Subcutaneous abdominal adipose tissue (tissue), 5 donors: ENCODE measurements around the gene DNAJB11.
"Not testable (repeated sequence)": the region's sequence is repeated elsewhere in the genome, so short reads cannot be mapped to it uniquely, and the experiment has no call there.

ENCODE experiments used
- H3K27ac ChIP-seq: one replicate; pipeline ENCODE4 v1.7.0; 2013; ENCODE audit warnings: low read depth, mild to moderate bottlenecking, inconsistent platforms, low read length, moderate library complexity
- H3K27me3 ChIP-seq, 5 donors: one replicate each; pipeline ENCODE4 v1.7.0; 2013; ENCODE audit warnings: low read length in 5 of 5, inconsistent platforms in 1 of 5; ENCODE audit not compliant: control insufficient read depth in 5 of 5, insufficient read depth in 4 of 5
- H3K36me3 ChIP-seq, 5 donors: one replicate each; pipeline ENCODE4 v1.7.0; 2013; ENCODE audit warnings: low read length in 5 of 5; ENCODE audit not compliant: control insufficient read depth in 5 of 5, insufficient read depth in 5 of 5
- H3K4me1 ChIP-seq, 5 donors: one replicate each; pipeline ENCODE4 v1.7.0; 2013; ENCODE audit warnings: low read length in 5 of 5, mild to moderate bottlenecking in 3 of 5, moderate library complexity in 1 of 5; ENCODE audit not compliant: control insufficient read depth in 5 of 5, insufficient read depth in 5 of 5
- H3K4me3 ChIP-seq, 5 donors: one replicate each; pipeline ENCODE4 v1.7.0; 2013; ENCODE audit warnings: low read length in 5 of 5, low read depth in 1 of 5
- H3K9ac ChIP-seq, 5 donors: one replicate each; pipeline ENCODE4 v1.7.0; 2013; ENCODE audit warnings: low read length in 5 of 5, mild to moderate bottlenecking in 4 of 5, moderate library complexity in 3 of 5
- H3K9me3 ChIP-seq, 5 donors: one replicate each; pipeline ENCODE4 v1.7.0; 2013; ENCODE audit warnings: low read length in 5 of 5; ENCODE audit not compliant: control insufficient read depth in 5 of 5
- donor health status: healthy.
- donor health status: healthy.
- donor health status: healthy.
- donor health status: healthy.
- donor health status: healthy.

The DNAJB11 gene

DNA sequence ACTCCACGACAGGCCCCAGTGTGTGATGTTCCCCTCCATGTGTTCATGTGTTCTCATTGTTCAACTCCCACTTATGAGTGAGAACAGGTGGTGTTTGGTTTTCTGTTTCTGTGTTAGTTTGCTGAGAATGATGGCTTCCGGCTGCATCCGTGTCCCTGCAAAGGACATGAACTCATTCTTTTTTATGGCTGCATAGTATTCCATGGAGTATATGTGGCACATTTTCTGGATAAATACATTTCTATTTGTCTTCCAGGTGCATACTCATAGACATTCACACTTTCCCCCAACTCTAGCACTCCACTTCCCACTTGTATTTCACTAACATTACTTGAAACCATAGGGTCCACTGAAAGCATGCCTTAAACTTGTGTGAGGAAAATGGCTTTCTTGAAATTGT lies 38.8 kb upstream of the DNAJB11 start:
- not testable (repeated sequence) for H3K9me3 ChIP-seq, H3K27ac ChIP-seq, H3K36me3 ChIP-seq, H3K4me1 ChIP-seq, H3K4me3 ChIP-seq, H3K27me3 ChIP-seq, H3K9ac ChIP-seq

DNA sequence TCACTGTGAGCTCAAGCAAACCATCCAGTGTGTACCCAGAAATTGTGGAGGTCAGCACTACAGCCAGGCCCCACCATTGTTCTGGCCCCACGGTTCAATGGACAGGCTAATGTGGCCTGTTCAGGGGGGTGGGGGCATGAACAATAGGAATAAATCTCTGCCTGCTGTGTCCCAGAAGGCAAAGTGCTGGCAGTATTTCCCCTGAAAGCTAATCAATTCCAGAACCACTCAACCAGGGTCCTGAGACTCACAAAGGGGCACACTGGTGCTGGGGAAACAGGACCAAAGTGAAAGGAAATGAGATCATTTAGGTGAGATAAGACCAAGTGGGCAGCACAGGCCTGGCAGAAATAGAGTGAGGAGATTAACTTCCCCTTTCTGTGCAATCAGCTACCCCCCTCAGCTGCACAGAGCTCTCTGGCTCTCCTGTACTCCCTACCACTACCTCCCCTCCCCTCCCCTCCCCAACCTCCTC lies 37.9 kb upstream of the DNAJB11 start:
- no peak overlapping the region for H3K4me3 ChIP-seq
- H3K27me3 ChIP-seq, result no peaks in the 10 kb centered on the region
- peaks cover 0 to 9% (median 1%) of the 10 kb centered on the region in 5 donors for H3K4me1 ChIP-seq
- H3K36me3 ChIP-seq, result no peaks in the 10 kb centered on the region
- H3K9ac ChIP-seq, result no peak overlapping the region
- no peaks in the 10 kb centered on the region for H3K9me3 ChIP-seq
- H3K27ac ChIP-seq, result no peak overlapping the region

GRCh38 chr3:186534113-186534669 lies 36.3 kb upstream of the DNAJB11 start:
- peaks cover 0 to 9% (median under 1%) of the 10 kb centered on the region in 5 donors for H3K4me1 ChIP-seq
- H3K27ac ChIP-seq, result no peak overlapping the region
- no peaks in the 10 kb centered on the region for H3K9me3 ChIP-seq
- H3K27me3 ChIP-seq, result no peaks in the 10 kb centered on the region
- no peak overlapping the region for H3K4me3 ChIP-seq
- H3K9ac ChIP-seq, result no peak overlapping the region
- peaks cover 0 to 9% (median 6%) of the 10 kb centered on the region in 5 donors for H3K36me3 ChIP-seq

GRCh38 chr3:186536883-186537844 lies 33.4 kb upstream of the DNAJB11 start:
- Histone ChIP-seq H3K27ac (no peak overlapping the region), H3K9me3 (no peaks in the 10 kb centered on the region), H3K36me3 (peaks cover 0 to 9% (median 6%) of the 10 kb centered on the region in 5 donors), H3K27me3 (no peaks in the 10 kb centered on the region), H3K4me3 (no peak overlapping the region), H3K9ac (no peak overlapping the region), H3K4me1 (peaks cover 0 to 12% (median 2%) of the 10 kb centered on the region in 5 donors)

- Histone ChIP-seq H3K27me3 (no peaks in the 10 kb centered on the region), H3K36me3 (peaks cover 0 to 12% (median 6%) of the 10 kb centered on the region in 5 donors), H3K9me3 (no peaks in the 10 kb centered on the region), H3K4me3 (no peak overlapping the region), H3K9ac (no peak overlapping the region), H3K4me1 (peaks cover 0 to 12% (median 2%) of the 10 kb centered on the region in 5 donors), H3K27ac (no peak overlapping the region)
Measured at GRCh38 chr3:186538779-186539178, 31.7 kb upstream of the DNAJB11 start.

DNA sequence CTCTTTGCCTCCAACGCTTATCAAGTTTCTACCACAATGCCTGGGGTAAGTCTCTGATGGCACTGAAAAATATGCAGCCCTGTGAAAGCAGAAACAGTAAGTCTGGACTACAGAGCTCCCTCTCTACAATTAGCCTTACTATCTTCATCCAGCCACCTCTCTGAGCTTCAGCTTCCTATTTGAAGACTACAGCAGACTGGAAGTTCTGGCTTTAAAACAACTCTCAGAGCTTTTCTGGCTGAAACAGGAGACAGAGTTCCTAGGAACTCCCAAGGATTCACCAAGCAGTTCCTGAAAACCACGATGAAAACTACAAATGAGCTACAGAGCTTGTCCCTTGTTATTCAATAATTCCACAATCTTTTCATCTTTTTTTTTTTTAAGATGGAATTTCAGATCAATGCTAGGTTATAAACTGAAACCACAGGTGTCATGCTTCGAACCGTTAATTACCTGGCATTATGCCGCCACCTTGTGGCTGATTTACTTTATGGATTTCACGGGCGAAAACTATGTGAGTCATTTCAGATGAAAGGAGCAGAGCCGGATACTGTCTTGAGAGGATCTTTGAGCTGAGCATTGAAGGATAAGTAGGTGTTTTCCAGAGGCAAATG lies 30.2 kb upstream of the DNAJB11 start:
- Histone ChIP-seq H3K4me1 (peaks cover 0 to 12% (median 2%) of the 10 kb centered on the region in 5 donors), H3K9me3 (no peaks in the 10 kb centered on the region), H3K27ac (no peak overlapping the region), H3K4me3 (peak overlapping the region in 1 of 5 donors; percentile 20), H3K9ac (no peak overlapping the region), H3K27me3 (no peaks in the 10 kb centered on the region), H3K36me3 (peaks cover 5 to 21% (median 10%) of the 10 kb centered on the region in 5 donors)

GRCh38 chr3:186540835-186541226 lies 29.7 kb upstream of the DNAJB11 start:
- Histone ChIP-seq H3K4me1 (peaks cover 0 to 12% (median 2%) of the 10 kb centered on the region in 5 donors), H3K9me3 (no peaks in the 10 kb centered on the region), H3K27ac (no peak overlapping the region)

GRCh38 chr3:186544281-186544680 lies 26.2 kb upstream of the DNAJB11 start, which contains the start of gene CRYGS:
Gene CRYGS, minus strand, starts transcription at chr3:186544380. Its CDS starts 54 bp downstream, at chr3:186544326.
- H3K9me3 ChIP-seq, result no peaks in the 10 kb centered on the region
- H3K4me1 ChIP-seq, result peaks cover 0 to 5% (median 2%) of the 10 kb centered on the region in 5 donors
- H3K9ac ChIP-seq, result no peak within 1 kb of the TSS
- H3K27me3 ChIP-seq, result no peaks in the 10 kb centered on the region
- peaks cover 7 to 25% (median 13%) of the 10 kb centered on the region in 5 donors for H3K36me3 ChIP-seq
- no peak within 1 kb of the TSS for H3K27ac ChIP-seq
- no peak within 1 kb of the TSS for H3K4me3 ChIP-seq

More at GRCh38 chr3:186540835-186541226, 29.7 kb upstream of the DNAJB11 start:
- Histone ChIP-seq H3K4me3 (no peak overlapping the region), H3K9ac (no peak overlapping the region), H3K36me3 (peaks cover 5 to 21% (median 10%) of the 10 kb centered on the region in 5 donors), H3K27me3 (no peaks in the 10 kb centered on the region)

GRCh38 chr3:186549497-186549896 lies 21.0 kb upstream of the DNAJB11 start:
- H3K4me3 ChIP-seq, result no peak overlapping the region
- no peak overlapping the region for H3K27ac ChIP-seq
- H3K9ac ChIP-seq, result no peak overlapping the region
- H3K36me3 ChIP-seq, result peaks cover 35 to 64% (median 45%) of the 10 kb centered on the region in 5 donors
- H3K9me3 ChIP-seq, result no peaks in the 10 kb centered on the region
- no peaks in the 10 kb centered on the region for H3K4me1 ChIP-seq
- no peaks in the 10 kb centered on the region for H3K27me3 ChIP-seq
